Parathyroid adenoma (tissue), 2 donors: ENCODE results near the gene CLDN7.

ENCODE experiments used
- H2AFZ ChIP-seq: fragments of 300-600 bp; sonication (generic); one replicate; pipeline ENCODE4 v1.7.0; 2017; ENCODE audit warnings: antibody characterized with exemption, mild to moderate bottlenecking
- H3K27ac ChIP-seq: fragments of 300-600 bp; sonication (generic); one replicate; pipeline ENCODE4 v1.7.0; 2017
- H3K27me3 ChIP-seq: fragments of 300-600 bp; sonication (generic); one replicate; pipeline ENCODE4 v1.7.0; 2017; ENCODE audit warnings: low read length; ENCODE audit not compliant: control insufficient read depth, insufficient read depth
- H3K36me3 ChIP-seq: fragments of 300-600 bp; sonication (generic); one replicate; pipeline ENCODE4 v1.7.0; 2017; ENCODE audit warnings: low read length; ENCODE audit not compliant: control insufficient read depth, insufficient read depth
- H3K4me1 ChIP-seq: fragments of 300-600 bp; sonication (generic); one replicate; pipeline ENCODE4 v1.7.0; 2017; ENCODE audit warnings: control low read depth
- H3K4me2 ChIP-seq: fragments of 300-600 bp; sonication (generic); one replicate; pipeline ENCODE4 v1.7.0; 2017; ENCODE audit warnings: low read length
- H3K4me3 ChIP-seq: fragments of 300-600 bp; sonication (generic); one replicate; pipeline ENCODE4 v1.7.0; 2017; ENCODE audit warnings: low read depth, low read length
- H3K79me2 ChIP-seq: fragments of 300-600 bp; sonication (generic); one replicate; pipeline ENCODE4 v1.7.0; 2017; ENCODE audit warnings: control low read depth
- H3K9ac ChIP-seq: fragments of 300-600 bp; sonication (generic); one replicate; pipeline ENCODE4 v1.7.0; 2017; ENCODE audit warnings: mild to moderate bottlenecking
- H3K9me3 ChIP-seq: fragments of 300-600 bp; sonication (generic); one replicate; pipeline ENCODE4 v1.7.0; 2017; ENCODE audit warnings: low read length; ENCODE audit not compliant: control insufficient read depth
- TF ChIP-seq, protein P1 (sequence below): fragments of 300-600 bp; sonication (generic); IDR thresholded peaks from one replicate; pipeline ENCODE4 v1.7.0; 2017; ENCODE audit warnings: antibody characterized with exemption, mild to moderate bottlenecking
- donor health status: primary hyperparathyroidism.

The CLDN7 gene

GRCh38 chr17:7219229-7219811, 43.0 kb downstream of the CLDN7 start:
- TF ChIP-seq, protein P1, sequence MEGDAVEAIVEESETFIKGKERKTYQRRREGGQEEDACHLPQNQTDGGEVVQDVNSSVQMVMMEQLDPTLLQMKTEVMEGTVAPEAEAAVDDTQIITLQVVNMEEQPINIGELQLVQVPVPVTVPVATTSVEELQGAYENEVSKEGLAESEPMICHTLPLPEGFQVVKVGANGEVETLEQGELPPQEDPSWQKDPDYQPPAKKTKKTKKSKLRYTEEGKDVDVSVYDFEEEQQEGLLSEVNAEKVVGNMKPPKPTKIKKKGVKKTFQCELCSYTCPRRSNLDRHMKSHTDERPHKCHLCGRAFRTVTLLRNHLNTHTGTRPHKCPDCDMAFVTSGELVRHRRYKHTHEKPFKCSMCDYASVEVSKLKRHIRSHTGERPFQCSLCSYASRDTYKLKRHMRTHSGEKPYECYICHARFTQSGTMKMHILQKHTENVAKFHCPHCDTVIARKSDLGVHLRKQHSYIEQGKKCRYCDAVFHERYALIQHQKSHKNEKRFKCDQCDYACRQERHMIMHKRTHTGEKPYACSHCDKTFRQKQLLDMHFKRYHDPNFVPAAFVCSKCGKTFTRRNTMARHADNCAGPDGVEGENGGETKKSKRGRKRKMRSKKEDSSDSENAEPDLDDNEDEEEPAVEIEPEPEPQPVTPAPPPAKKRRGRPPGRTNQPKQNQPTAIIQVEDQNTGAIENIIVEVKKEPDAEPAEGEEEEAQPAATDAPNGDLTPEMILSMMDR = no peak
- Histone ChIP-seq H3K4me3 (peak overlapping the region; percentile 95), H2AFZ (peak overlapping the region; percentile 91), H3K9me3 (no peaks in the 10 kb centered on the region), H3K4me1 (peaks cover 63% of the 10 kb centered on the region), H3K79me2 (peaks cover 6% of the 10 kb centered on the region), H3K36me3 (no peaks in the 10 kb centered on the region), H3K27ac (peak overlapping the region; percentile 98), H3K4me2 (peak overlapping the region; percentile 94), H3K9ac (peak overlapping the region; percentile 90), H3K27me3 (no peaks in the 10 kb centered on the region)

GRCh38 chr17:7218758-7219157, 43.5 kb downstream of the CLDN7 start:
- no peak overlapping the region for H3K4me3 ChIP-seq
- H3K4me1 ChIP-seq = peaks cover 60% of the 10 kb centered on the region
- H2AFZ ChIP-seq = peak overlapping the region; percentile 91
- peak overlapping the region; percentile 98 for H3K27ac ChIP-seq
- peaks cover 6% of the 10 kb centered on the region for H3K79me2 ChIP-seq
- H3K4me2 ChIP-seq = no peak overlapping the region
- TF ChIP-seq, protein P1 = no peak
- no peak overlapping the region for H3K9ac ChIP-seq
- H3K36me3 ChIP-seq = no peaks in the 10 kb centered on the region
- no peaks in the 10 kb centered on the region for H3K9me3 ChIP-seq
- no peaks in the 10 kb centered on the region for H3K27me3 ChIP-seq

DNA sequence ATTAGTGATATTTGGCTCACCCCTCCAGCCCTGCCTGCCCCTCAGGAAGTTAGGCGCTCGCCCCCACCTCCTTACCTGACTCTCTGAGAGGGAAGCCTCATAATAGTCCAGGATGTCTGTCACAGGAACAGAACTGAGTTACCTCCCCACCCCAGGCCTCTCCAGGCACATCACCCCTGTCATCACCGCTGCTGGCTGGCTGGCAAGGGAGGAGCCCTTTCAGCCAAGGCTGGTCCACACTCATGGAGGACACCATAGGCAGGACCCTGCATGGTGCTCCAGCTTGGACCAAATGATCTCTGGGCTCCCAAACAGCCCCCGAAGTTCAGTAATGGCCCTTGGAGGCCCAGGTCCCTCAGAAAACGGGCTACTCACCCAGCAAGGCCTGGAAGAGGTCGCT, 44.1 kb downstream of the CLDN7 start:
- no peak overlapping the region for H3K9ac ChIP-seq
- peak overlapping the region; percentile 86 for H3K4me2 ChIP-seq
- H3K4me1 ChIP-seq = peaks cover 56% of the 10 kb centered on the region
- H3K36me3 ChIP-seq = no peaks in the 10 kb centered on the region
- no peaks in the 10 kb centered on the region for H3K9me3 ChIP-seq
- TF ChIP-seq, protein P1 = no peak
- H2AFZ ChIP-seq = peak overlapping the region; percentile 91
- H3K4me3 ChIP-seq = peak overlapping the region; percentile 42
- H3K79me2 ChIP-seq = peaks cover 9% of the 10 kb centered on the region
- H3K27ac ChIP-seq = peak overlapping the region; percentile 98
- no peaks in the 10 kb centered on the region for H3K27me3 ChIP-seq

GRCh38 chr17:7217113-7217987, 44.9 kb downstream of the CLDN7 start:
- H3K27me3 ChIP-seq = no peaks in the 10 kb centered on the region
- peak overlapping the region; percentile 54 for H3K4me3 ChIP-seq
- no peaks in the 10 kb centered on the region for H3K9me3 ChIP-seq
- no peaks in the 10 kb centered on the region for H3K36me3 ChIP-seq
- peak overlapping the region; percentile 82 for H3K9ac ChIP-seq
- peaks cover 48% of the 10 kb centered on the region for H3K4me1 ChIP-seq
- peaks cover 10% of the 10 kb centered on the region for H3K79me2 ChIP-seq
- peak overlapping the region; percentile 91 for H2AFZ ChIP-seq
- H3K27ac ChIP-seq = peak overlapping the region; percentile 98
- TF ChIP-seq, protein P1 = no peak
- H3K4me2 ChIP-seq = peak overlapping the region; percentile 89
